ENCODE results near the gene CD4.
"Not testable (repeated sequence)": the region's sequence is repeated elsewhere in the genome, so short reads cannot be mapped to it uniquely, and the experiment has no call there.

The CD4 gene

GRCh38 chr12:6868211-6869048, 79.1 kb downstream of the CD4 start:
- DNase-seq (ENCODE audit: low spot score) = peak; percentile 52

DNA sequence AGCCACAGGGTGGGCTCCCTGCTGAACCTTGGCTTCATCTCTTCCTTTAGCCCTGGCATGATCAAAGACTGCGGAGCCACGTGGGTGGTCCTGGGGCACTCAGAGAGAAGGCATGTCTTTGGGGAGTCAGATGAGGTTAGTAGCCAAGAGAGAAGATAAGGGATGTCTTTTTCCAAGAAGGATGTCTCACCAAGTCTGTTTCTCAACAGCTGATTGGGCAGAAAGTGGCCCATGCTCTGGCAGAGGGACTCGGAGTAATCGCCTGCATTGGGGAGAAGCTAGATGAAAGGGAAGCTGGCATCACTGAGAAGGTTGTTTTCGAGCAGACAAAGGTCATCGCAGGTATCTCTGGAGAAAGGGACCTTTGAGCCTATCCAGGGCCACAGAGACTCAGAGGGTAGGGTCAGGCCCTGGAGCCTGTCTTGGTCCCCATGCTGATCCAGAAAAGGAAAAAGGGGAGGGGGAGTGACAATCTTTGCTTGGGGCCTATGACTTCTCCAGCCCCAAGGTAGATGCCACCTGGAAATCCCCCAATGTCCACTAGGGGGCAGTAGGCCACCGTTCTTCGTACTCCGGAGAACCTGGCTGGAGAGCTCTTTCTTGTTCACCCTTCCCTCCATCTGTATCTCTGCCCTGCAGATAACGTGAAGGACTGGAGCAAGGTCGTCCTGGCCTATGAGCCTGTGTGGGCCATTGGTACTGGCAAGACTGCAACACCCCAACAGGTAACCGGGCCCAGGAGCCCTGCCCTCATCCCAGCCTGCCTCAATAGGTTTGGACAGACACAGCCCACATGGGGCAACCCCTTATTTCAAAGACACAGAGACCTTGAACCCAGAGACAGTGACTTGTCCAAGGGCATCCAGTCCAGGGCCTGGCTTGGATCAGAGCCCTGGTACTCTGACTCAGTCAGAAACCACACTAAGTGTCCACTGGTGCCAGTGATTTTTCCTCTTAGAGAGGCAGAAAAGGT, 80.0 kb downstream of the CD4 start:
- peak; percentile 94 for DNase-seq (ENCODE audit: low spot score)

DNA sequence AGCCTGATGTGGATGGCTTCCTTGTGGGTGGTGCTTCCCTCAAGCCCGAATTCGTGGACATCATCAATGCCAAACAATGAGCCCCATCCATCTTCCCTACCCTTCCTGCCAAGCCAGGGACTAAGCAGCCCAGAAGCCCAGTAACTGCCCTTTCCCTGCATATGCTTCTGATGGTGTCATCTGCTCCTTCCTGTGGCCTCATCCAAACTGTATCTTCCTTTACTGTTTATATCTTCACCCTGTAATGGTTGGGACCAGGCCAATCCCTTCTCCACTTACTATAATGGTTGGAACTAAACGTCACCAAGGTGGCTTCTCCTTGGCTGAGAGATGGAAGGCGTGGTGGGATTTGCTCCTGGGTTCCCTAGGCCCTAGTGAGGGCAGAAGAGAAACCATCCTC, 81.0 kb downstream of the CD4 start:
- DNase-seq (ENCODE audit: low spot score) = not testable (repeated sequence)

All from NAMALWA (cell line).